Hepatocyte (in vitro differentiated cells): ENCODE measurements around the gene TGFB1I1. TPM values are rescaled to one million over a fixed set of nuclear protein-coding genes. Genes with fewer than 3 reads are reported as not detected.

Source experiments
- DNase-seq: peaks from one replicate; pipeline ENCODE4 v3.0.0-alpha.2; 2016; ENCODE audit warnings: low spot score
- H2AFZ ChIP-seq: fragments of 200-600 bp; sonication (generic); 2 replicates; pipeline ENCODE4 v1.6.0; 2016; ENCODE audit warnings: antibody characterized with exemption, mild to moderate bottlenecking
- H3K27ac ChIP-seq: fragments of 200-600 bp; sonication (generic); 2 replicates; pipeline ENCODE4 v1.5.1; 2016; ENCODE audit warnings: mild to moderate bottlenecking
- H3K27me3 ChIP-seq: fragments of 200-600 bp; sonication (generic); 2 replicates; pipeline ENCODE4 v1.6.1; 2016
- H3K36me3 ChIP-seq: fragments of 200-600 bp; sonication (generic); replicated peaks from 2 replicates; pipeline ENCODE4 v1.5.1; 2016; ENCODE audit warnings: low read depth; ENCODE audit not compliant: insufficient read depth
- H3K4me1 ChIP-seq: fragments of 200-600 bp; sonication (generic); 2 replicates; pipeline ENCODE4 v1.5.1; 2016; ENCODE audit warnings: mild to moderate bottlenecking, moderate library complexity; ENCODE audit not compliant: insufficient read depth
- H3K4me2 ChIP-seq: fragments of 200-600 bp; sonication (generic); 2 replicates; pipeline ENCODE4 v1.6.0; 2016
- H3K4me3 ChIP-seq: fragments of 200-600 bp; sonication (generic); 2 replicates; pipeline ENCODE4 v1.5.1; 2016; ENCODE audit warnings: mild to moderate bottlenecking
- H3K79me2 ChIP-seq: fragments of 200-600 bp; sonication (generic); 2 replicates; pipeline ENCODE4 v1.6.0; 2017; ENCODE audit warnings: mild to moderate bottlenecking
- H3K9me2 ChIP-seq: fragments of 200-600 bp; sonication (generic); replicated peaks from 2 replicates; pipeline ENCODE4 v1.6.0; 2017; ENCODE audit warnings: mild to moderate bottlenecking; ENCODE audit not compliant: insufficient read depth
- H3K9me3 ChIP-seq: fragments of 200-600 bp; sonication (generic); 2 replicates; pipeline ENCODE4 v1.5.1; 2016; ENCODE audit warnings: low read depth, mild to moderate bottlenecking
- H4K20me1 ChIP-seq: fragments of 200-600 bp; sonication (generic); 2 replicates; pipeline ENCODE4 v1.6.0; 2016; ENCODE audit warnings: mild to moderate bottlenecking; ENCODE audit not compliant: insufficient read depth, poor library complexity, severe bottlenecking
- EZH2 ChIP-seq: fragments of 200-600 bp; sonication (generic); IDR thresholded peaks from 2 replicates; pipeline ENCODE4 v1.6.1; 2016; ENCODE audit warnings: antibody characterized with exemption, mild to moderate bottlenecking, borderline replicate concordance
- EZH2phosphoT487 ChIP-seq: fragments of 200-600 bp; sonication (generic); IDR thresholded peaks from one replicate; pipeline ENCODE4 v1.6.1; 2018; ENCODE audit warnings: antibody characterized with exemption, mild to moderate bottlenecking, low read depth, moderate library complexity; ENCODE audit not compliant: unreplicated experiment, severe bottlenecking
- WGBS: methylation state at CpG from one replicate; pipeline ENCODE4 v1.1.6; 2016; ENCODE audit warnings: low lambda C conversion rate; ENCODE audit errors: missing lambda C conversion rate; 5-methylcytosine and 5-hydroxymethylcytosine counted together
- polyA plus RNA-seq: library from polyadenylated mRNA; unstranded; fragments of >200 nt; fragmentation: Nextera tagmentation; extraction: Ambion mirVana; gene quantifications from 2 replicates; pipeline ENCODE4 v1.2.1, GENCODE V29; 2016
- total RNA-seq: library from RNA; depleted of rRNA; stranded (reverse); fragments of >200 nt; gene quantifications from 2 replicates; pipeline ENCODE4 v1.2.3, GENCODE V29; 2014
- TF ChIP-seq, protein P1 (sequence below): fragments of 200-600 bp; sonication (generic); IDR thresholded peaks from 2 replicates; pipeline ENCODE4 v1.5.1; 2016; ENCODE audit warnings: antibody characterized with exemption, mild to moderate bottlenecking; ENCODE audit not compliant: poor library complexity

TGFB1I1 gene
- total and polyA plus RNA-seq, 2 experiments from 2014 or later = 15.7 to 34.8 TPM

DNA sequence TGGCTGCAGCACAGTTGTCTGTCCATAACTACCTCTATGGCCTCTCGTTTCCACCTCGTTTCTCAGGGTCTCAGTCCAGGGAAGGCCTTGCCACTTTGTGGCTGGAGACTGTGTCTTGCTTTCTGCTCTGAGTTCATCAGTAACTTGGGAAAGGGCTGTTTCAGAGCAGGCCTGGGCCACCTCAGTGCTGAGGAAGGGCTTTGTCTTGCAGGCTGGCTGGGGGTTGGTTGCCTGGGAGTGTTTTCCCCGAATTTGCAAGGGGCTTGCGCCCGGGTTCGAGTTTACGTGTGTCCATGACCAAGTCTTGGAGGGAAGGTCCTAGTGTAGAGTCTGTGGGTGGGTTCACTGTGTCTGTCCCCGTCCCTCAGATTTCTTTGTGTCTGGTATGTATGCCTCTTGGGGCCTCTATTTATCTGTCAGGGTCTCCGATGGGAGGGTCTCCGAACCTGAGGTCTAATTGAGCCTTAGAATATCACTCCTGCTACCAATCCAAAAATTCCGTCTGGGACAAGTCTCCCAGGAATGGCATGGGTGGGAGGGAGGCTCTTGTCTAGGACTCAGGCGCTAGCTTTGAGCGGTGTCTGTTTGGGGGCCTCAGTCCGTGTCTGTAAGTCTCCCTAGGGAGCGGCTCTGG lies 594 bp upstream of the TGFB1I1 start:
- TF ChIP-seq EZH2 (no peak), EZH2phosphoT487 (no peak)
- TF ChIP-seq, protein P1, sequence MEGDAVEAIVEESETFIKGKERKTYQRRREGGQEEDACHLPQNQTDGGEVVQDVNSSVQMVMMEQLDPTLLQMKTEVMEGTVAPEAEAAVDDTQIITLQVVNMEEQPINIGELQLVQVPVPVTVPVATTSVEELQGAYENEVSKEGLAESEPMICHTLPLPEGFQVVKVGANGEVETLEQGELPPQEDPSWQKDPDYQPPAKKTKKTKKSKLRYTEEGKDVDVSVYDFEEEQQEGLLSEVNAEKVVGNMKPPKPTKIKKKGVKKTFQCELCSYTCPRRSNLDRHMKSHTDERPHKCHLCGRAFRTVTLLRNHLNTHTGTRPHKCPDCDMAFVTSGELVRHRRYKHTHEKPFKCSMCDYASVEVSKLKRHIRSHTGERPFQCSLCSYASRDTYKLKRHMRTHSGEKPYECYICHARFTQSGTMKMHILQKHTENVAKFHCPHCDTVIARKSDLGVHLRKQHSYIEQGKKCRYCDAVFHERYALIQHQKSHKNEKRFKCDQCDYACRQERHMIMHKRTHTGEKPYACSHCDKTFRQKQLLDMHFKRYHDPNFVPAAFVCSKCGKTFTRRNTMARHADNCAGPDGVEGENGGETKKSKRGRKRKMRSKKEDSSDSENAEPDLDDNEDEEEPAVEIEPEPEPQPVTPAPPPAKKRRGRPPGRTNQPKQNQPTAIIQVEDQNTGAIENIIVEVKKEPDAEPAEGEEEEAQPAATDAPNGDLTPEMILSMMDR = no peak
- Histone ChIP-seq H2AFZ (peak overlapping the region; percentile 92), H3K27me3 (no peaks in the 10 kb centered on the region), H3K79me2 (no peaks in the 10 kb centered on the region), H3K9me2 (no peaks in the 10 kb centered on the region), H3K4me3 (peak overlapping the region; percentile 83), H3K4me1 (peaks cover 16% of the 10 kb centered on the region), H3K9me3 (no peaks in the 10 kb centered on the region), H3K4me2 (peak overlapping the region; percentile 97), H3K36me3 (no peaks in the 10 kb centered on the region), H3K27ac (peak overlapping the region; percentile 95), H4K20me1 (no peaks in the 10 kb centered on the region)
- DNase-seq = peak; percentile 9
- 48% methylated on average over 15 of the region's 15 CpGs for WGBS

DNA sequence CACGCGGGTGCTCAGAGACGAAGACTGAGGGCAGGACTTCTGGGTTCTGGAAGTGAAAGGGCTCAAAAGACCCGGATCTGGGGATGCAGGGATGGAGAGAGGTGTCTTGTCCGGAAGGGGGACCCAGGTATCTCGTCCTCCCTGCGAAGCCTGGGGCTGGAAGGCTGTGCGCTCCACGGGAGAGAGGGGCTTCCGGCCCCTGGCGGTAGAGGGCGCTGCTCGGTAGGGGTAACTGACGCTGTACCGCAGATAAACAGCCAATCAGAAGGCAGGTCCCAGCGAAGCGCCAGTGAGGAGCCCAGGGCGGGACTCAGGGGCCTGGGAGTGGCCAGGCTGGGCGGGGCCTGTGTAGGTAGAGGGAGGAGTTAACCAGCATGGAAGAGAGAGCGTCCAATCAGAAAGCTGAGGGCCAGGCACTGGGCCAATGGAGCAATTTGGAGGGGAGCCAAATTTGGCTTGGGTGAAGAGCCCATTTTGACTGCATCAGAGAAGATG lies 804 bp downstream of the TGFB1I1 start:
- WGBS = 44% methylated on average over 20 of the region's 20 CpGs
- Histone ChIP-seq H2AFZ (peak overlapping the region; percentile 92), H4K20me1 (no peaks in the 10 kb centered on the region), H3K27me3 (no peaks in the 10 kb centered on the region), H3K27ac (peak overlapping the region; percentile 95), H3K9me3 (no peaks in the 10 kb centered on the region), H3K4me1 (peaks cover 19% of the 10 kb centered on the region), H3K4me3 (peak overlapping the region; percentile 83), H3K4me2 (peak overlapping the region; percentile 97), H3K9me2 (no peaks in the 10 kb centered on the region), H3K79me2 (no peaks in the 10 kb centered on the region), H3K36me3 (no peaks in the 10 kb centered on the region)
- TF ChIP-seq, protein P1 = peak; percentile 59
- TF ChIP-seq EZH2phosphoT487 = no peak
- peak; percentile 85 for DNase-seq

DNA sequence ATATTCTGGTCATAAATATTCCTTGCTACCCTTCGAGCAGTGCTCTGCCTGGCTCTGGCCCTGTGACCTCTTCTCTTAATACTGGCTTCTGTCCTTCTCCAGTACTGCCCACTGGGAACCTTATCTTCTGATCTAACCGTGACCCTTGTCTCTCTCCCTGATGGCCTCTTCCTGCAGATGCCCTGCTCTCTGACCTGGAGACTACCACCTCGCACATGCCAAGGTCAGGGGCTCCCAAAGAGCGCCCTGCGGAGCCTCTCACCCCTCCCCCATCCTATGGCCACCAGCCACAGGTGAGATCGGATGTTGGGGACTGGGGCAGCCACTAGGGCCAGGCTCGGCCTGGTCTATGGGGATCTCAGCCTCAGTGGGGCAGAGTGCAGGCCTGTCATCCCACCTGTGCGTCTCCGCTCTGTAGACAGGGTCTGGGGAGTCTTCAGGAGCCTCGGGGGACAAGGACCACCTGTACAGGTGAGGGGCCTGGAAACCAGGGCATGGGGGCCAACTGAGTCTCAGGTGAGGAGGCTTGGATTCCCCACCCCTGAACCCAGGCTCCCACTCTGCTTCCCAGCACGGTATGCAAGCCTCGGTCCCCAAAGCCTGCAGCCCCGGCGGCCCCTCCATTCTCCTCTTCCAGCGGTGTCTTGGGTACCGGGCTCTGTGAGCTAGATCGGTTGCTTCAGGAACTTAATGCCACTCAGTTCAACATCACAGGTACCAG lies 1.5 kb downstream of the TGFB1I1 start:
- Histone ChIP-seq H3K9me2 (no peaks in the 10 kb centered on the region), H3K9me3 (no peaks in the 10 kb centered on the region), H3K4me1 (peaks cover 19% of the 10 kb centered on the region), H4K20me1 (no peaks in the 10 kb centered on the region), H2AFZ (no peak overlapping the region), H3K27me3 (no peaks in the 10 kb centered on the region), H3K79me2 (no peaks in the 10 kb centered on the region), H3K4me2 (no peak overlapping the region), H3K4me3 (no peak overlapping the region), H3K36me3 (no peaks in the 10 kb centered on the region), H3K27ac (no peak overlapping the region)
- WGBS = 94% methylated on average over 17 of the region's 17 CpGs
- no peak for TF ChIP-seq EZH2phosphoT487
- TF ChIP-seq, protein P1 = no peak
- TF ChIP-seq EZH2 = no peak
- no peak for DNase-seq
